ENCODE data around the gene DRG1.
"Not testable (repeated sequence)": the region's sequence is repeated elsewhere in the genome, so short reads cannot be mapped to it uniquely, and the experiment has no call there.

Gene DRG1

GRCh38 chr22:31398231-31398630 is 1.2 kb upstream of the DRG1 start:
- ChIA-PET POLR2A (ENCODE audit: low non-redundant PET) (no interaction called here), CTCF (no interaction called here)
- no peak for DNase-seq (ENCODE audit: low spot score)
- no peak for TF ChIP-seq CTCF (conservative IDR thresholded peaks at IDR 0.05; ENCODE audit: low read depth)
- no peak overlapping the region for H3K27ac ChIP-seq

DNA sequence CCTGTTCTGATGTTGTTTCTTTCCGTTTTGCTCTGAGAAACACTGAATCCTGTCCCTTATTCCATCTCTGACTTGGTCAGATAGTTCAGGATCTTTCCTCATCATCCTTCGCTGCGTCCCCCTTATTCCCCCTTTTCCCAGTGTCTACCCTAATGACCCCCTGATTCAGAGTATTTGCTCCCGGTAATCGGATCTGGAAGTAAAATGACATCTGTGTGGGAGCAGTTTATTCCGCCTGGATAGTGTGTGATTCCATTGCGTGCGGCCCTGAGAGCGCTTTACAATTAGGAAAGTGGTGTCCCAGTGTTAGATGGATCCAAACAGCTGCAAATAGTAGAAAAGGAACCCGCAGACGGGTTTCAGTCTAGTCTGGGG is 606 bp downstream of the DRG1 start:
- peak overlapping the region; percentile 82 for H3K27ac ChIP-seq
- POLR2A ChIA-PET (ENCODE audit: low non-redundant PET) = no interaction called here

GRCh38 chr22:31402350-31402749 is 2.9 kb downstream of the DRG1 start:
- CTCF ChIA-PET = interaction anchor here (0.7 kb wide), 1 partner anchor 599 kb away, joined by 3 read pairs; no protein-coding TSS in a partner anchor
- H3K27ac ChIP-seq; POLR2A ChIA-PET (ENCODE audit: low non-redundant PET); DNase-seq (ENCODE audit: low spot score): not testable (repeated sequence)

More for the DNA sequence above, 606 bp downstream of the DRG1 start:
- CTCF ChIA-PET = no interaction called here
- no peak for TF ChIP-seq CTCF (conservative IDR thresholded peaks at IDR 0.05; ENCODE audit: low read depth)
- no peak for DNase-seq (ENCODE audit: low spot score)

- ChIA-PET CTCF (interaction anchor here (0.7 to 1.0 kb wide), 2 partner anchors 30 to 105 kb away, joined by 3 to 7 read pairs; no protein-coding TSS in a partner anchor), POLR2A (ENCODE audit: low non-redundant PET) (no interaction called here)
- TF ChIP-seq CTCF (conservative IDR thresholded peaks at IDR 0.05; ENCODE audit: low read depth) = no peak
- DNase-seq (ENCODE audit: low spot score) = no peak
- H3K27ac ChIP-seq = no peak overlapping the region
Observed at GRCh38 chr22:31425331-31426050, 26.1 kb downstream of the DRG1 start.

DNA sequence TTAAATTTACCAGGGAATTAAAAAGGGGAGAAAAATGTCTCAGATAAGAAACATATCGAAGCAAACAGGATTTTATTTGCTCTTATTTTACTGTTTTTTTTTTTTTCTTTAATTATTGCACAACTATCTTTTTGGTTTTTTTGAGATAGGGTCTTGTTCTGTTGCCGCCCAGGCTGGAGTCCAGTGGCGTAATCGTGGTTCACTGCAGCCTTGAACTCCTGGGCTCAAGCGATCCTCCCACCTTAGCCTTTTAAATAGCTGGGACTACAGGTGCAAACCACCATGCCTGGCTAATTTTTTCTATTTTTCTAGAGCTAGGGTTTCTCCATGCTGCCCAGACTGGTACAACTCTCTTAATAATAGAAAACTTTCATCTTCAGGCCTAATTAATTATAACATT is 32.5 kb downstream of the DRG1 start:
- H3K27ac ChIP-seq = no peak overlapping the region
- CTCF ChIA-PET = interaction anchor here (0.6 kb wide), 1 partner anchor 53 kb away, joined by 3 read pairs; no protein-coding TSS in a partner anchor
- TF ChIP-seq CTCF (conservative IDR thresholded peaks at IDR 0.05; ENCODE audit: low read depth) = no peak
- POLR2A ChIA-PET (ENCODE audit: low non-redundant PET) = no interaction called here
- no peak for DNase-seq (ENCODE audit: low spot score)

DNA sequence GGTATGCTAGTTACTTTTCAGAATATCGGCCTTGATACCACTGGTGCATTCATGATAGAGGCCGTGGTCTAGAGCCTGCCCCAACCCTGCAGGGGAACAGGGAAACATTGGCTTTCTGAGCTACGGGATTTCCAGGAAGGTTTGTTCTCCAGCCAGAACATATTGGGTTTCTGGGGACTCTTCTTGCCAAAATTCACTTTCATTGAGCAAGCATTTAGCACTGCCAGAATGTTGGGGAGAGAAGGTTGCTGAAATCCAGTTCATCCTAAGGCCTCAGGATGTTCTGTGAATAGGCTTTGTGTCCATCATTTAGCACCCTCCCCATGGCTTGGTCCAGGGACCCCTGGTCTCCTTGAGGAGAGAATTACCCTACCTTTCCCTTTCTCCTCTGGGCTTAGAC is 36.7 kb downstream of the DRG1 start:
- ChIA-PET CTCF (interaction anchor here (1.1 kb wide), 1 partner anchor 16 kb away, joined by 3 read pairs; no protein-coding TSS in a partner anchor), POLR2A (ENCODE audit: low non-redundant PET) (no interaction called here)
- no peak for DNase-seq (ENCODE audit: low spot score)
- TF ChIP-seq CTCF (conservative IDR thresholded peaks at IDR 0.05; ENCODE audit: low read depth) = no peak
- H3K27ac ChIP-seq = no peak overlapping the region; the same call in 1 of the 2 replicates

DNA sequence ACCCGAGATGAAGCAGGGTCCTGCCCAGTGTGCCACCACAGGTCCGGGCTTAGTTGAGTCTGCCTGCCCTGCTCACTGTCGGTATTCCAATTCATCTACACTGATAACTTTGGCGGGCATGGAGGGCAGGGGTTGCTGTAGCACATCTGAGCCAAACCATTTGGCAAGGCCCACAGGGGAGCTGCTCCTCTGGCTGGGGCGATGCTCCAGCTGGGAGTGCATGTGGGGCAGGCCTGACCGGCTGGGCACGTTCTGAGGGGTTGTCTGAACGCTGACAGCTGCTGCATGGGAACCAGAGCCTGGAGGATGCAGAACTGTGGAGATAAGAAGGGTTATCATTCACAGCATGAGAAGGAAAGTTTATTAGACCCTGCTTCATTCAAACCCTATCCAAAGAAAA is 40.4 kb downstream of the DRG1 start:
- POLR2A ChIA-PET (ENCODE audit: low non-redundant PET) = no interaction called here
- DNase-seq (ENCODE audit: low spot score) = no peak
- peak overlapping the region; percentile 32; the same call in 1 of the 2 replicates for H3K27ac ChIP-seq
- CTCF ChIA-PET = no interaction called here
- TF ChIP-seq CTCF (conservative IDR thresholded peaks at IDR 0.05; ENCODE audit: low read depth) = no peak
